AG04450 (cell line): ENCODE data around the gene STRADB. TPM values are rescaled to one million over a fixed set of nuclear protein-coding genes. Genes with fewer than 3 reads are reported as not detected.

Source experiments
- CTCF ChIA-PET: fragments of 300-600, 350-600 bp; formaldehyde crosslinking; extraction: SDS; loops from one replicate; lab custom pipeline; 2022; ENCODE audit warnings: antibody characterized with exemption, inconsistent platforms; lab: Charles Lee
- POLR2A ChIA-PET: fragments of 350-600 bp; formaldehyde crosslinking; extraction: SDS; loops from one replicate; lab custom pipeline; 2021; ENCODE audit warnings: antibody characterized with exemption, inconsistent platforms; lab: Yijun Ruan, JAX
- DNase-seq: peaks from one replicate; pipeline ENCODE4 v3.0.0-alpha.2; 2011; ENCODE audit warnings: low read depth, low spot score
- H3K27ac ChIP-seq: one replicate; pipeline ENCODE4 v1.5.1; 2012; ENCODE audit warnings: low read depth, low read length, control low read depth
- H3K27me3 ChIP-seq: one replicate; pipeline ENCODE4 v1.6.0; 2012; ENCODE audit warnings: low read length; ENCODE audit not compliant: control insufficient read depth, insufficient read depth
- H3K4me3 ChIP-seq: 2 replicates; pipeline ENCODE4 v1.5.1; 2011; ENCODE audit warnings: mild to moderate bottlenecking, low read depth, low read length, control low read depth
- H3K9me3 ChIP-seq: 2 replicates; pipeline ENCODE4 v1.5.1; 2012; ENCODE audit warnings: low read length; ENCODE audit not compliant: control insufficient read depth, insufficient read depth
- polyA plus RNA-seq: library from polyadenylated mRNA; depleted of rRNA; stranded (reverse); fragments of >200 nt; gene quantifications from 2 replicates; pipeline ENCODE4 v1.2.3, GENCODE V29; 2011
- TF ChIP-seq, protein P1 (sequence below): IDR thresholded peaks from 2 replicates; pipeline ENCODE4 v1.5.1; 2011; ENCODE audit warnings: low read depth, low read length, control low read depth, inconsistent platforms

Gene STRADB
- polyA plus RNA-seq, 1 experiment, result 34.7 TPM

DNA sequence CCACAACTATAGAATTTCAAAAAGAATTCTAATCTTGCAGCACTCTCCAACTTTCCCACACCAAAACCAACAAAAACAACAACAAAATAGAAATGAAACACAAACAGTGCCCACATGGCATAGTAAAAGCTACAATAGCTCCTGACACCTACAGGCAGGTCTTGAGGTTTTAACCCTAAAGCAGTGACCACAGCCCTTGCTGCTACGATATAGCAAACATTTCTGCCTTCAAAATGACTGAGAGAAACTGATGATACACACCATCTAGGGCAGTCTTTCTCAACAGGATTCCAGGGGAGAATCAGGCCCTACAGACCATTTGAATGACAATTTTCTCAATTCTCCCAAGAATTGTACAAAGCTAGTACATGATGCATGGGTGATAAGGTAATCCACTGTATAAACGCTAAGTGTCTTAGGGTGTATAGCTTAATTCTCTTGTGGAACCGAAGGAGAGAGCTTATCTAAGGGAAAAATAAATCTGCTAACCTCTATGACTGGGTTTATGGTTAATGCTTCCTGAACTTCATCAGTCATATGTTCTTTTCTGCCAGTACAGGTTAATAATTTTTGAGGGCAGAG, 46.8 kb upstream of the STRADB start:
- ChIA-PET CTCF (no interaction called here), POLR2A (no interaction called here)
- TF ChIP-seq, protein P1, sequence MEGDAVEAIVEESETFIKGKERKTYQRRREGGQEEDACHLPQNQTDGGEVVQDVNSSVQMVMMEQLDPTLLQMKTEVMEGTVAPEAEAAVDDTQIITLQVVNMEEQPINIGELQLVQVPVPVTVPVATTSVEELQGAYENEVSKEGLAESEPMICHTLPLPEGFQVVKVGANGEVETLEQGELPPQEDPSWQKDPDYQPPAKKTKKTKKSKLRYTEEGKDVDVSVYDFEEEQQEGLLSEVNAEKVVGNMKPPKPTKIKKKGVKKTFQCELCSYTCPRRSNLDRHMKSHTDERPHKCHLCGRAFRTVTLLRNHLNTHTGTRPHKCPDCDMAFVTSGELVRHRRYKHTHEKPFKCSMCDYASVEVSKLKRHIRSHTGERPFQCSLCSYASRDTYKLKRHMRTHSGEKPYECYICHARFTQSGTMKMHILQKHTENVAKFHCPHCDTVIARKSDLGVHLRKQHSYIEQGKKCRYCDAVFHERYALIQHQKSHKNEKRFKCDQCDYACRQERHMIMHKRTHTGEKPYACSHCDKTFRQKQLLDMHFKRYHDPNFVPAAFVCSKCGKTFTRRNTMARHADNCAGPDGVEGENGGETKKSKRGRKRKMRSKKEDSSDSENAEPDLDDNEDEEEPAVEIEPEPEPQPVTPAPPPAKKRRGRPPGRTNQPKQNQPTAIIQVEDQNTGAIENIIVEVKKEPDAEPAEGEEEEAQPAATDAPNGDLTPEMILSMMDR, result no peak
- no peak overlapping the region for H3K27ac ChIP-seq
- H3K4me3 ChIP-seq, result no peak overlapping the region
- no peaks in the 10 kb centered on the region; the same call in 1 of the 2 replicates for H3K9me3 ChIP-seq
- no peak for DNase-seq
- H3K27me3 ChIP-seq, result no peaks in the 10 kb centered on the region

DNA sequence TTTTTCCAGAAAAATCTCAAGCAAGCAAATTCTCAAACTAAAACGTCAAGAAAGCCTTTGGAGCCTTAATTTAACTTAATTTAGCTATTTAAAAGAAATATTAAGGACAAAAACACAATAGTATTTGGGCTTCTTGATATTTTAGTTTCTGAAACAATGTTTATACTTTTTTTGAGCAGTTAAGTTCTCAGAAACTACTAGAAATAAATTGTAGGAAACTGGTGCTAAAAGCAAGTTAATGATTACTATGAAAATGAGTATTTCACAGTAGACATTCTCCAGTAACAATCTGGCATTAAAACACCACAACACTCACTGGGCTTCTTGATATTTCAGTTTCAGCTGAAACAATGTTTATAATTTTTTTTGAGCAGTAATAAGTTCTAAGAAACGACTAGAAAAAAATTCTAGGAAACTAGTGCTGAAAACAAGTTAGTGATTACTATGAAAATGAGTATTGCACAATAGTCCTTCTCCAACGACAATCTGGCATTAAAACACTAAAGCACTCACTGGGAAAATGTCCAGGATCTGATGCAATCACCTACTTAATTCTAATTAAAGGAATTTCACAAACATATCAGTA, 45.4 kb upstream of the STRADB start:
- peak; percentile 39 for DNase-seq
- ChIA-PET CTCF (no interaction called here), POLR2A (interaction anchor here (2.0 kb wide), 1 partner anchor 45 kb away, joined by 4 read pairs; the partner anchor contains the start of genes STRADB and TRAK2)
- Histone ChIP-seq H3K27me3 (no peaks in the 10 kb centered on the region), H3K27ac (no peak overlapping the region), H3K9me3 (no peaks in the 10 kb centered on the region; the same call in 1 of the 2 replicates), H3K4me3 (no peak overlapping the region)
- TF ChIP-seq, protein P1, result no peak

DNA sequence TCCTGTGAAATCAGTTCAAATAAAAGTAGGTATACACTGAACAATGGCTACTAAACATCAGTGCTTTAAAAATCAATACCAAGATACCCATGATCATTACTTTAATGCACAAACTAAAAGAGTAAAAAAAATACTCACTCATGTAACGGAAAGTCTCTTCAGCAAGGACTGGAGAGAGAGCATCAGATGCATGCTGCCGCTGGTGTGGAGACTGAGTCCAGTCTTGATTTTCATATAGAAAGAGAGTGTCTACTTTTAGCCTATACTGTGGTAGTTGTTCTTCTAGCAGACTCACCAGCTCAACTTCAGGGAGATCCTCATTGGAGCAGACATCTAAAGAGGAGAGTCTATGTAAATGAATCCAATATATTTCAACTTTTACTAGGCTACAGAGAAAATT, 44.3 kb upstream of the STRADB start:
- Histone ChIP-seq H3K27ac (no peak overlapping the region), H3K4me3 (peak overlapping the region; percentile 7; the same call in 1 of the 2 replicates), H3K9me3 (no peaks in the 10 kb centered on the region; the same call in 1 of the 2 replicates), H3K27me3 (no peaks in the 10 kb centered on the region)
- no peak for DNase-seq
- POLR2A ChIA-PET, result interaction anchor here (2.0 kb wide), 1 partner anchor 44 kb away, joined by 4 read pairs; the partner anchor contains the start of genes STRADB and TRAK2
- CTCF ChIA-PET, result interaction anchor here (0.5 kb wide), 1 partner anchor 42 kb away, joined by 4 read pairs; no protein-coding TSS in a partner anchor
- TF ChIP-seq, protein P1, result no peak

DNA sequence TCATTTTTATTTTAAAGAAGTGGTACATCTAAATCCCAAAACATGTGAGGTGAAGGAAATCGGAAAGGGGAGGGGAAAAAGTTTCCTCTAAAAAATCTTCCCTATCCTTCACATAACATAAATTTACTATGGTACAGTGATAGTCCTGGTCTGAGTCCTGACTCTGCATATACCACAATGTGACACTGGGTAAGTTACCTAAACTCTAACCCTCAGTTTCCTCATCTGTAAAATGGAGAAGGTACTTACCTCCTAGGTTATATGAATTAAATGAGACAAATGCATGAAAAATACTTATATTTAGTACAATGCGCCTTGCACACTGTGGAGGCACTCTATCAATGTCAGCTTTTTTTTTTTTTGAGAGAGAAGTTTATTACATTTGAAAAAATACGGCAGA, 42.6 kb upstream of the STRADB start:
- Histone ChIP-seq H3K27me3 (no peaks in the 10 kb centered on the region), H3K9me3 (no peaks in the 10 kb centered on the region; the same call in 1 of the 2 replicates), H3K27ac (no peak overlapping the region), H3K4me3 (no peak overlapping the region)
- TF ChIP-seq, protein P1, result no peak
- no peak for DNase-seq
- ChIA-PET POLR2A (no interaction called here), CTCF (no interaction called here)

DNA sequence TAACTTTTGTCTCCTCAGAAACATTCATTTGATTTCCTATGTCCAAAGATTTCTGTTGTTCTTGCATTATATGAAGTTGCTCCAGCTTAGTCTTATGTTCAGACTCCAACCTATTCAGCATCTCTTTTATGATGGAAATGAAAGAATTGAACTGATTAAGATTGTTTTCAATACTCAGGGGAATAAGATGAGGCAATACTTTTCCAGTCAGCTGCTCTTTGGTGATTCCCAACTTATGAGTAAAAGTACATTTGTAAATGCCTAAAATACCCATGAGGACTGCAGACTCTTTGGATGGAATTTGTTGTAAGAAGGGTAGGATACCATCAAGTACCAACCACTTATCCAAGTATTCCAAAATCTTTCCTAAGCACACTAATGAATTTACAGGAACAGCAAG, 40.1 kb upstream of the STRADB start:
- Histone ChIP-seq H3K4me3 (no peak overlapping the region), H3K27me3 (no peaks in the 10 kb centered on the region), H3K27ac (no peak overlapping the region), H3K9me3 (no peaks in the 10 kb centered on the region; the same call in 1 of the 2 replicates)
- TF ChIP-seq, protein P1, result no peak
- POLR2A ChIA-PET, result no interaction called here
- DNase-seq, result no peak
- CTCF ChIA-PET, result no interaction called here
